Cortex of kidney (tissue), 1 donor: ENCODE measurements around the gene ST6GALNAC3.
"Not testable (repeated sequence)": the region's sequence is repeated elsewhere in the genome, so short reads cannot be mapped to it uniquely, and the experiment has no call there.

ENCODE experiments used
- DNase-seq: peaks from one replicate; lab custom pipeline; 2025; lab: John Stamatoyannopoulos, UW

The ST6GALNAC3 gene

DNA sequence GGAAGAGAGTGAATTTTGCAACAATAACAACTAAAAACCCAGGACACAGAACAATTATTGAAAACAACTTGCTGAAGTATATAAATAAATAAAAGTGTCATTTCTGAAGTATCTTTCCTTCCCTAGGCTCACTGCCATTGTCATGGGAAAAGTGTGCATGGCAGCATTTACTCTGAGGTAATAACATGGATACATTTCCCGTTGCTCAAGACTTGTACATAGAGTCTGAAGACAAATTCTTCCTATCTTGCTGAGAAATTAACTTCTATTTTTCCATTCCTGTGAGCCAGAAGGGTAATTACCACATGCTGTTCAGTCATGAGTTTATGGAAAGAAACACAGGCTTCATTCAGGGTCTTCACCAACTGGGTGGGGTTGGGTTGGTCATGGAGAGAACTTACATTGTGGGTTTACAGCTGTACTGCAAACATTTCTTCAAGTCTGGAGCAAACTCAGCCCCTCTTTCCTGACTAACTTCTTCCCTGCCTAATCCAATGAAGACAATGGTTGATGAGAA lies 32.2 kb downstream of the ST6GALNAC3 start:
- no peak for DNase-seq

DNA sequence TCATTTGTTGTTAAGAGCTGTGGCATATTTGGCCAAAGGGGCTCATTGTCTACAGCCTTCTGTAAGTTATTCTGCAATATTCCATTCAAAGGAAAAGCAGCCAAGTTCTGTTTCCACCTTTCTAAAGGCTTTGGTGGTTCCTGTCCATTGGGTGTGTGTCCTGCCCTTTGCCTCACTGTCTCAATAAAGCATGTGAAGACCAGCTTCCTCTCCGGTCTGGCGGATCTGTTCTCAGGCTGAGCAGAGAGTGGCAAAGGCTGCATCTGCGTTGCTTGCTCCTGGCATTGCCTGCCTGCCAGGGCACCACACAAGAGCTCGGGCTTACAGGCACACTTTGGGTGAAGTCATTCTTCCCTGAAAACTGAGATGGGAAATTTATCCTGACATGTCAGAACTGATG lies 34.9 kb downstream of the ST6GALNAC3 start:
- DNase-seq = no peak

DNA sequence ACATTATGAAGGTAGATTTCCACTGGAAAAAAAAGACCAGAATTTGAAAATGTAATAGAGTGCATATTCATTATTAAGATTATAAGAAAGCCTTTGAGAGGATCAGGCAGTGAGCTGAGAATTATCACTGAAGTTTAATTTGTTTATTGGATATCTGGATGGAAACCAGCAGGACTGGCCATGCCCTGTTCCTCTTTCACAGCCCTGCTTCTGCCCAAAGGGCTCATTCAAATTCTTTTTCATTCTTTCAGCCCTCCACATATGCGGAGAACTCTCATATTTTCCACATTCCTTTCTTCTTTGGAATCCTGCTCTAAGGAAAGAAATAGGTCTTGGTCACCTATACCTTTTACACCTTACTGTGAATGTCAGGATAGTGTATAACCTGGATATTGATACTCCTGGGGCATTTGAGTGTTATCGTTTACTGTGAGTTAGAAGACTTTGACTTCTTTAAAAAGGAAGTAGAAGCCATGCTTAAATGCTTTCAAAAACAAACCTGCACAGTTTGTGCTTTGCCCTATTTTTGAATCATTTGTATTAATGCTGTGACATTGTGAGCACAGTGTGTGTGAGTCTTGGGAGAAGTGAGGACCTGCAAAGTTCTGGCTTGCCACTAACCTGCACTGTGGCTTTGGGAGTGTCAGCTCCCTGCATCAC lies 35.5 kb downstream of the ST6GALNAC3 start:
- DNase-seq = no peak

DNA sequence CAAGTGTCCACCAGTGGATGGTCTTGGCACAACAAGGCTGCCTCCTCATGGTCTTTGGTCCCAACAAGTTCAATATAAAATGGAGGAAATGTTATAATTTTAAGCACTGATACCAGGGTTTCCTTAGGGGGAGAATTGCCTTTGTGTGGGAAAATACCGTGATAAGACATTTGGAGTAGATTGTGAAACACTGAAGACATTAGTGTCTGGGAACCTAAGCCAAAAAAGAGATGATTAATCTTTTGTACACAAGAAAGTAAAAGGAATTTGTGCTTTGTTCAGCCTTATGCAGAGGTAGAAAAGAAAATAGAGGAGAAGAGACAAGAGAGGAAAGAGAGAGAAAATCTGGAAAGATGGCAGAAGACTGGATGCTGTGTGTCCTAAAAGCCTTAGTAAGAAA lies 36.1 kb downstream of the ST6GALNAC3 start:
- DNase-seq = no peak

DNA sequence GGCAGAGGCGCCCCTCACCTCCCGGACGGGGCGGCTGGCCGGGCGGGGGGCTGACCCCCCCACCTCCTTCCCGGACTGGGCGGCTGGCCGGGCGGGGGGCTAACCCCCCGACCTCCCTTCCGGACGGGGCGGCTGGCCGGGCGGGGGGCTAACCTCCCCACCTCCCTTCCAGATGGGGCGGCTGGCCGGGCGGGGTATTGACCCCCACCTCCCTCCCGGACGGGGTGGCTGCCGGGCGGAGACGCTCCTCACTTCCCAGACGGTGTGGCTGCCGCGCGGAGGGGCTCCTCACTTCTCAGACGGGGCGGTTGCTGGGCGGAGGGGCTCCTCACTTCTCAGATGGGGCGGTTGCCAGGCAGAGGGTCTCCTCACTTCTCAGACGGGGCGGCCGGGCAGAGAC lies 37.8 kb downstream of the ST6GALNAC3 start:
- not testable (repeated sequence) for DNase-seq

DNA sequence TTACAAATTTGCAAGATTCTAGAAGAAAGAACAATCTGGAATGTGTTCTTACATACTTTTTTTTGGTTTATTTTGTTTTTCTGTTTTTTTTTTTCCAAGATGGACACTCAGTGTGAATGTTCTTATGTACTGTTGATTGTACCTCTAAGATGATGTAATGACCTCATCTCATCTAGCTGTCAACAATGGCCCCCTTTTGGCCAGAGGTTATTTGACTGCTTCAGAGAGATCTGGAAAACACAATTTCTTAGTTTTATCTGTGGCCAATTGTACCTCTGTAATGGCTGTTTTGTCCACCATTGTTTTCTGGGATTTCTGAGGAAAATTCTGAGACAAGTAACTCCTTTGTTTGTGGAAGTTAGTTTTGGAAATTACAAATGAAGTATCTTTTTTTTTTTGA lies 38.9 kb downstream of the ST6GALNAC3 start:
- DNase-seq = no peak

DNA sequence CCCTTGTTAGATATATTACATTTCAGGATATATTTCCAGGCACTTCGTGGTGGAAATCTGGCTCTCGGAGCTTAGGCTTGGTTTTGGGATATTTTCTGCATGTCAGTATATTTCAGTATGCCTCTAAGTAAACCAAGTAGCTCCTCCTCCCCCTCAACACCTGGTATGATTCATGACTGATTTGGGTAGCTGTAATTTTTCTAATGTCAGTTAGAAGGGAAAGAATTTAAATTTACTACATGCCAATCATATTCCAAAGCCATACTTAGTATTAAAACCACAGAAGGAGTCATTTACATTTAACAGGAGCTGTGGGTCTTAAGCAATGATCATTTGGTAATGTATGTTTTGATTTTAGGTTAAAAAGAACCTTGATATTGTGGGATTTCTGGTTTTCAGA lies 40.6 kb downstream of the ST6GALNAC3 start:
- no peak for DNase-seq

DNA sequence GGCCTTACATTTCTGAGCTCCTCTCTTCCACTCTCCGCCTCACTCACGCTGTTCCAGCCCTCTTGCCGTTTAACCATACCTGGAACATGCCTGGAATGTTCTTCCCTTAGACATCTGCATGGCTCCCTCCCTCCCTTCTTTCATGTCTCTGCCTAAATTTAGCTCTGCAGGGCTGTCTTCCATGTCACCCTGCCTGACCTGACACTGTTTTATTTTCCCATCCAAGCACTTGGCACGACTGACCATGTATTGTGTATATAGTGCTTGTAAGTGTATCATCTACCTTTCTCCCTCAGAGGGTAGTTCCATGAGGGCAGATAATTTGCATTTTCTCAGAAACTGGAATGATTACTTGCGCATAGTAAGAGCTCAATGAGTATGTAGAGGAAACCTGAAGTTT lies 47.3 kb downstream of the ST6GALNAC3 start:
- DNase-seq = no peak

DNA sequence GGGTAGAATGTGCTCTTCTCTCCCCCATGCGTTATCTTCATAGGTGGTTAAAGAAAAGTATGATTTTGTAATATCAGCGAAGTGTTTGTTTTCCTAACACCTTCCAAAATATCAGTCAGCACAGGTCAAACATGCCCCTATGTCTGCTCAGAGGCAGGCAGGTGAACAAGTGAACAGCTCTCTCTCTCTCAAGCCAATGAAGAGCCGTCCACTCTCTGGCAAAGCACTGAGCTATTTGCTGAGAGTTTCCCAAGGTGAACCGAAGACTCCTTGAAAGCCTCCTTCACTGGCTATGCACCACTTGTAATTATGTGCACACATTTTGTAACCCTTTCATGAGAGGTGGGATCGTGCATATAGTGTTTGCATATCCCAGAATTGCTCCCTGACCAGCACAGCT lies 47.7 kb downstream of the ST6GALNAC3 start:
- no peak for DNase-seq

DNA sequence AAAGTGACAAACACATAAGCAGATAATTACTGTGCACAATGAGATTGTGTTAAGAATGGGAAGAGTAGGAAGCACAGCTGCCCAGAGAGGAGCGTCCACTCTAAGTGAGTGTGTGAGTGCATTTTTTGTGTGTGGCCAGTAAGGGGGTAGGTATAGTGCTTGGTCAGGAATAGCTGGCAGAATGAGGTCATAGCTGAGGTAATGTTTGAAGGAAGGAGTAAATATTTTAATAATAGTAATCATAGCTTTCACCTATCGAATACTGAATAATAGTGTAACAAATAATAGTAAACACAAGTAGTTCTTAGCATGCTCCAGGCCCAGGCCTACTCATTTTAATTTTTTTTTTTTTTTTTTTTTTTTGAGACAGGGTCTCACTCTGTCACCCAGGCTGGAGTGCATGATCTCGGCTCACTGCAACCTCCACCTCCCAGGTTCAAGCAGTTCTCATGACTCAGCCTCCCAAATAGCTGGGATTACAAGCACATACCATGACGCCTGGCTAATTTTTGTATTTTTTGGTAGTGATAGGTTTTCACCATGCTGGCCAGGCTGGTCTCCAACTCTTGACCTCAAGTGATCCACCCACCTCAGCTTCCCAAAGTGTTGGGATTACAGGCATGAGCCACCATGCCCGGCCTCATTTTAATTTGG lies 49.0 kb downstream of the ST6GALNAC3 start:
- not testable (repeated sequence) for DNase-seq

DNA sequence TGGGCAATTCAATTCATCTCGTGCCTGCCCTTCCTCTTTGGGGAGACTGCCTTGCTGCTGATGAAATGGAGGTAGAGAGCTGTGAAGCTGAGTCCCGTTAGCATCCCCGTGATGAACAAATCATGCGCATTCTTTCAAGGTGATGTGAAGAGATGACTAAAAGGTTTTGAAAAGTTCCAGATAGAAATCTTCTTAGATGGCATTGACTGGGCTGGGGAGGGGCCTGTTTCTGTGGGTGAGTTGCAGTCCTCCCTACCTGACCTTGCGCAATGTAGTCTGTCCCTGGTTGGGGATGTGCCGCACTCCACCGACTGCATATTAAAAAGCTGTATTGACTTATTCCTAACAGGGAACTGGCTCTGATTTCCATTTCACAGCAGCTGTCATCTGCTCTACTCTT lies 49.6 kb downstream of the ST6GALNAC3 start:
- no peak for DNase-seq

DNA sequence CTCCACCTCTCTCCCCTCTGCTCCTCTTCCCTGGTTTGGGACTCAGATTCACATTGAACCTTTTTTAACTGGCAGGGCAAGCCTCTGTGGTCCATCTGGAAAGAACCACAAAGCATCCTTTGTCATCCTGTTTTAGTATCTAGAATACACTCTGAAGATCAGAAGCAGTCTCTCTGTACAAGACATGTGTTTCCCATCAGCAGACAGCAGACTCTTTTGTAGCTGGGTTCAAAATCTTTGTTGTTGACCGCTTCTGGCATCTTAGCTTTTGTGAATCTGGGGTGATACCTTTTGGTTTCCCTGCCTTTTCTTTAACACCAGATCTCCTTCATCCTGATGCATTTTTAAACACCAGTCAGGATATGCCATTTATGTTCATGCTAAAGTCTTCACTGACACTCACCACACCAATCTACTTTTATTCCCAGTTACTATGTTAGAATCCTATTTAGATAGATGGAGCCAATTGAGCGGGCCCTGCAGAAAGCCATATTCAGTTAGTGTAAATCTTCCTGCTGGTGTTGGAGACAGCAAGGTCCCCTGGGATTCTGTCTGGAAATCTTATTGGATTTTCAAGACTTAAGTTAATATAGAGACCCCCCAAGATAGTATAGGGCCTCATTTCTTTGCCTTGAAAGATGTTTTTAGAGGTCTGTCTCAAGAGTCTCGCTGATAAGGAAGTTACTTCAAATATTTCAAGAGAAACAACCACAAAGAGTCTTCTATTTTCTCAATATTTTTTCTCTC lies 51.1 kb downstream of the ST6GALNAC3 start:
- no peak for DNase-seq

DNA sequence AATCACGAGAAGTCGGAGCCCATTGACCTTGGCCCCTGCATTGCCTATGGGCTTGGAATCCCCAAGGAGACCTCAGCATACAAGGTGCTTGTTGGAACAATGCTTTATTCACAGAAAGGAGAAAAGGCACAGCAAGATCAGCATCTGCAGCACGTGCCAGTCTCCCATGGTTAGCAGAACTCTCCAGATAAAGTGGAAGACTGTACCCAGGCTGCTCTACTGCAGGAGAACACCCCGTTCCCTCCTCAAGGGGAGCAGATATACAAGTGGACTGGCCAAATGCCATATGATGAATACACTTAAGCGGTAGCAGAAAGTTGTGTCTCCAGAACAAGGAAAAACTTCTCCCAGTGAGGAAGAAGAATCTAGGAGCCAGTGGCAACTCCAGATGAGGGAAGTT lies 53.5 kb downstream of the ST6GALNAC3 start:
- DNase-seq = no peak

DNA sequence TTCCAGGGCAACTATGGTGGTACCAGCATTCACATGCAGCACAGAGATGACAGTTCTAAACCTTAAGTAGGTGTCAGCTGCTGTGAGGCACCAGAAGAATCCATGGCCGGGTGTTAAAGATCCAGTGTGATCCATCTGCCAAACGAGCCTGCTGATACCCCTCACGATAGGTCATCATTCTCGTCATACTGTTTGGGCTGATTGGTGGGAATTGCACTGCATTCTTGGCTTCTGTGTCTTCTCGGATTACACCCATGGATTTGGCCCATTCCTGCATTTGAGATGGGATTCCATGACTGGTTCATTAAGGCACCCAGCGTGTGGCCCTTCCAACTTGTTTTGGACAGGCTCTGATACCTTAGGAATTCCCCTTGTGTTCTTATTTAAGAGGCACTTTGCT lies 55.2 kb downstream of the ST6GALNAC3 start:
- DNase-seq = no peak

DNA sequence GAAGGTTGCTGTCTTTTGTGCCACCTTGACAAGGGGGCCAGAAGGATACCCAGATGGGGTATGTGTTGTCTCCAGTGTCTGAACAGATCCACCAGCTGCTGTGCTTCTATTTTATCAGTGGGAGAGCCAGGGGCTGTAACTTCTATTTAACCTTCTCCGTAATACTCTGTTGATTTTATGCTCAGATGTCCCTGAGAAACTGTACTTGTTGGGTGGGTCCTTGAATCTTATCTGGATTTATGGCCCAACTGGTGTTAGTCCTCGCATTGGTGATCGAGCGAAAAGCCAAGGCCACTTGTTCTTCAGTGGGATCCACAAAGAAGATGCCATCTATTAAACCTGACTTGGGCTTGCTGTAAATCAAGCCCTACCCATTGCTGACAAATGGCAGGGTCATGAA lies 56.4 kb downstream of the ST6GALNAC3 start:
- no peak for DNase-seq

DNA sequence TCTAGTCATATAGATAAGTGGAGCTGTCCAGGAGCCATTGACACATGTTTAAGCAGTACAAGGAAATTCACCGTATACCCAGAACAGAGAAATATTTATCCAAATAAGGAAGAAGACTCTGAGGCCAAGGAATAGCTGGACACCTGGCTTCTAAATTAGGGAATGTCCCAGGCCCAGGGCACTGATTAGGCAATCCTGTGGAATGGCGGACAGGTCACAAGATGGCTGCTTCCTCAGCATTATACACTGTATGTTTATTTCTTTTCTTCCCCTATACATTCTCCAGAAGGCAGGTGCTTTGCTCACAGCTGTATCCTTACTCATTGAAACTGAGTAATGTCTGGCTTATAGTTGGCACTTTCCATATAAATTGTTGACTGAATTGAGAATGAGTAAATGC lies 59.4 kb downstream of the ST6GALNAC3 start:
- no peak for DNase-seq

DNA sequence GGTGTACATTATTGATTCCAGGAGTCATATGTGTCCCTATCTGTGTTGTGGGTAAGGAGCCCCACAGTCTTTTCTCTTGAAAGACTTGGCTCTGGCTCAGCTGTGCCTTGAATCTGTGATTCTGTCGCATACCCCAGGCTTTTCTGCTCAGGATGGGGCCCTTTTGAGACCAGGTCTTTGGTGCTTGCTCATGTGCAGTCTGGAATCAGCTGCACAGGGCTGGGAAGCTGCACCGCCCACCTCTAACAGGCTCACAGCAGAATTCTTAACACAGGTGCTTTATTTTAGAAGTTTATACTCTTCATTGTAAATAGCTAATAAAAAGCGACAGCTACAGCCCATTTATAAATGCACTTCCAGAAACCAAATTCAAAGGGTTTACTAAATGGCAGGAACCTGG lies 61.3 kb downstream of the ST6GALNAC3 start:
- no peak for DNase-seq

DNA sequence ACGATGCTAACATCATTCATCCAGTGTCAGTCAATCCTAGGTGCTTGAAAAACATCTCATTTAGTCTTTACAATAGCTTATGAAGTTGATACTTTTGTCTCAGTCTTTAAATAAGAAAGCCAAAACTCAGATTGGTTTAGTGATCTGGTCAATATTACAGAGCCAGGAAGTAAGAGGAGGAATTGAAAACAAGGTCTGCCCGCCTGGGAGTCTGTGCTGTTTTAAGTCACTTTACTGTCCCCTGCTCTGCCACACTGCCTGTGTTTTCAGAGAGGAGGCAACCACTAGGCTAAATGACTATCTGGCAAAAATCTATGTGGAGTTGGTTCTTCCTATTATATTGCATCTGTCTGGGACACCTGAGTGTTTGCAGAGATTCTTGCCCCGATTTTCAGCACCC lies 62.3 kb downstream of the ST6GALNAC3 start:
- DNase-seq = no peak

DNA sequence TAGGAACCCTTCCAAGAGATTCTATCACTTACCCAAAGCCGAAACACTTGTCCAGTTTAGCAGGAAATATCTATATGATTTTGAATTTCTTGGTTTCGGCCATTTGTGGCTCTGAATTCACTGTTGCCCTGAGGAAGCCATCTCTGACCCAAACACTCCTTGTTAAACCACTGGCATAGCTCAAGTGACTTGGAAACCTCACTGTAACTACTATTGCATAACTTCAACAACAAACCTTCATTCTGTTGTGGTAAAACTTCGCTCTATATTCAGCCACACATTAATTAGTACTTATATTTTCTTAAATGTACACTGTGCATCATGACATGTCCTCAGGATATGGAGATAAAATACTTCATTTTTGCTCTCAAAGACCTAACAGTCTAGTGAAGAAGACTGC lies 63.2 kb downstream of the ST6GALNAC3 start:
- no peak for DNase-seq

DNA sequence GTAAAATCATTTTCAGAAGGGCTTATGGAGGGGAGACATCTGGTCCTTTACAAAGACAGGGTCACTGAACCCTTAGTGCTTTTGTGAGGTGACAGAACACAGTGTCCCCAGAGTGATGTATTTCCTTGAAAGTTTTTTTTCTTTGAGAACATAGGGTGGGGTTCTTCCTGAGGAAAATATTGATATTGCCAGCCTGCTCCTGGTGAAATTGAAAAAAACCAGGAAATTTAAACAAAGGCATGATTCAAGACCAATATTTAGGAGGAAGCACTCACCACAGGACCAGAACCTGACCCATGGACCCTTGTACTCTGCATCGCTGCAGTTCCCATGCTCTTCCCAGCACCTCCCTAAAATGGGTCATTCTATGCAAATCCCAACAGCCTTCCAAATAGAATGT lies 63.7 kb downstream of the ST6GALNAC3 start:
- no peak for DNase-seq

DNA sequence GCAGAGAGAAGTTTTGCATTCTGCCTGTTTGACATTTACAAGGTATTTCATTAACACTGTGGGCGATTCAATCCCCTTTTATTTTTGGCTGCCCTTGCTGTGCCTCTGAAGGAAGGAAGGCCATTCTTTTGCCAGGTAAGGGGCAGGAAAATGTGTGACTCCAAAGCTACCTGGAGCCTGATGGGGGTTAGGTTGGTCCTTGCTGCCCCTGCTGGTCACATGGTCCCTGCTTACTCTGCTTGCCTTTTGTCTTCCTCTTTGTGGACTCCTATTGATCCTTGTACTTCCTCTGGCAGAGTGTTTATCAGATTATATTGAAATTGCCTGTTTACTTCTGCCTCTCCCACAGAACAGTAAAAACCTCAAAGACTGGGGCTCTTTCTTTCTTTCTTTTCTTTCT lies 65.7 kb downstream of the ST6GALNAC3 start:
- no peak for DNase-seq

DNA sequence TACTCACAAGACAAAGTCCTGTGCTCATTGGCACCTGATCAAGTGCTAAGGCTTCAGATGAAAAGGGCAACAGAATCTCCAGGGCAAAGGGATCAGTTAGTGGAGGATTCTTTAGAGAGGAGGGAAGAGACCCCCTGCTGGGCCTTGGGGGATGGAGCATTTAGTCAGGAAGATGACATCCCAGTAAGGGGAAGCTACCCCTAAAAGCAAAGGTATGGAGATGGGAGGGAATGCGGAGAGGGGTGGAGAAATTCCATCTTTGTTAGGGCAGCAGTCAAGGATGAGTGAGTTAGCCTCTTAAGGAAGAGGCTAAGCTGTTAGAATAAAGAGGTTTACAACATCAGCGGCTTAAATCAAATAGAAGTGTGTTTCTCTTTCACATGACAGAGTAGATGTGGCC lies 67.4 kb downstream of the ST6GALNAC3 start:
- no peak for DNase-seq
